Subcutaneous adipose tissue (tissue), 4 donors: Measurements from ENCODE around the gene NMRAL1. TPM values are rescaled to one million over a fixed set of nuclear protein-coding genes. Genes with fewer than 3 reads are reported as not detected.

Source experiments
- small RNA-seq: library from RNA; depleted of rRNA; stranded (forward); fragments of <200 nt; gene quantifications from one replicate; pipeline ENCODE3, GENCODE V24; 2016
- total RNA-seq, 4 donors: library from RNA; depleted of rRNA; stranded (reverse); fragments of >200 nt; gene quantifications; one replicate each; pipeline ENCODE4 v1.1.0, GENCODE V29; 2016
- TF ChIP-seq, protein P1 (sequence below): fragments of 450-650 bp; IDR thresholded peaks from one replicate; pipeline ENCODE4 v1.5.1; 2016; ENCODE audit warnings: low read depth, mild to moderate bottlenecking, control low read depth, antibody characterized with exemption, moderate library complexity

NMRAL1 gene
- total RNA-seq, 4 donors from 2014 or later, result 29.0 to 55.6 (median 42.1) TPM

DNA sequence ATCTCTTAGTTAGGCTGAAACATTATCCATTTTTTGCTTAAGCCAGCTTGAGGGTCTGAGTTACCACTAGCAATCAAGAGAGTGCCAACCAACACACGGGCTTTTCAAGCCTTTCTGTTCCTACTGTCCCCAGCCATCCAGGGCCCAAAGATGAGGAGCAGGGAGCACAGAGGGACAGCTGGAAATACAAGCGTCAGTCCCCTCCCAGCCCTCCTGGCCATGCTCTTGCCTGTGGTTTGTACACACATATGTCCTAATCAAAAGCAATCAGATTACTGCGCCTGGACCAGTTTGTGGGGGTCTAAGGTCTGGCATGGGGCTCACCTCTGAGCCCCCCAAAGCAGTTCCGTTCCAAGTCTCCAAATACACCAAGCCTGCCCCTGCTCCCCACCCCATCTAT is 61.6 kb downstream of the NMRAL1 start:
- TF ChIP-seq, protein P1, sequence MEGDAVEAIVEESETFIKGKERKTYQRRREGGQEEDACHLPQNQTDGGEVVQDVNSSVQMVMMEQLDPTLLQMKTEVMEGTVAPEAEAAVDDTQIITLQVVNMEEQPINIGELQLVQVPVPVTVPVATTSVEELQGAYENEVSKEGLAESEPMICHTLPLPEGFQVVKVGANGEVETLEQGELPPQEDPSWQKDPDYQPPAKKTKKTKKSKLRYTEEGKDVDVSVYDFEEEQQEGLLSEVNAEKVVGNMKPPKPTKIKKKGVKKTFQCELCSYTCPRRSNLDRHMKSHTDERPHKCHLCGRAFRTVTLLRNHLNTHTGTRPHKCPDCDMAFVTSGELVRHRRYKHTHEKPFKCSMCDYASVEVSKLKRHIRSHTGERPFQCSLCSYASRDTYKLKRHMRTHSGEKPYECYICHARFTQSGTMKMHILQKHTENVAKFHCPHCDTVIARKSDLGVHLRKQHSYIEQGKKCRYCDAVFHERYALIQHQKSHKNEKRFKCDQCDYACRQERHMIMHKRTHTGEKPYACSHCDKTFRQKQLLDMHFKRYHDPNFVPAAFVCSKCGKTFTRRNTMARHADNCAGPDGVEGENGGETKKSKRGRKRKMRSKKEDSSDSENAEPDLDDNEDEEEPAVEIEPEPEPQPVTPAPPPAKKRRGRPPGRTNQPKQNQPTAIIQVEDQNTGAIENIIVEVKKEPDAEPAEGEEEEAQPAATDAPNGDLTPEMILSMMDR, result no peak

DNA sequence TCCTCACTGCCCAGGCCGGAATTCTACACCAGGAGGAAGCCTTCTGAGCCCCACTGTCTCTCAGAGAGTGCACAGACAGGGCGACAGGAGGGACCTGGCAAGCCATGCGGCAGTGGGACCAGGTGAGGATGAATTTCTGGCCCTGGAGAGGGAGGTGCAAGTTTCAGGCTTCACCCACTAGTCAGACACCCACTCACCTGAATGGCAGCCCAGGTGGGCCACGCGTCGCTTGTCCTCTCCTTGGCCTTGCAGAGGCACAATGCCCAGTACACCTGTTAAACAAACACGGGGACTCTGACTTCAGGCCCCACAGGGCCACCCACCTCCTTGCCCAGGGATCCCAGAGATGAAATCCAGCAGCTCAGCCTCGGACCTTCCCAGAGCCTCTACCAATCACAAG is 62.3 kb downstream of the NMRAL1 start:
- TF ChIP-seq, protein P1, result no peak

Small RNA genes within 50 kb of the gene (small RNA-seq; reads per million reads assigned to genes)
- gene AC012676.2, result not detected

Other genes with a start within 250 kb of the NMRAL1 start
- 1 to 10 TPM in 1 of 4 donors, under 1 TPM in 3; 0.16 to 2.3 (median 0.50) TPM for gene SRL, start 232.5 kb downstream of the NMRAL1 start, total RNA-seq
- gene TFAP4, start 201.6 kb downstream of the NMRAL1 start, total RNA-seq, result 1 to 10 TPM; 4.6 to 5.3 (median 5.0) TPM
- 1 to 10 TPM in 2 of 4 donors, under 1 TPM in 2; 0.85 to 2.1 (median 1.5) TPM for gene GLIS2, start 158.6 kb downstream of the NMRAL1 start, total RNA-seq
- 10 to 100 TPM; 15.3 to 52.0 (median 34.5) TPM for gene PAM16, start 123.3 kb downstream of the NMRAL1 start, total RNA-seq
- 10 to 100 TPM; 13.7 to 34.9 (median 22.3) TPM for gene VASN, start 102.8 kb downstream of the NMRAL1 start, total RNA-seq
- gene CORO7, start 58.0 kb downstream of the NMRAL1 start, total RNA-seq, result 10 to 100 TPM; 15.5 to 40.9 (median 24.7) TPM
- gene DNAJA3, start 48.8 kb downstream of the NMRAL1 start, total RNA-seq, result 10 to 100 TPM; 24.8 to 42.4 (median 31.8) TPM
- gene HMOX2, start 1.8 kb upstream of the NMRAL1 start, total RNA-seq, result 100 to 1,000 TPM in 1 of 4 donors, 10 to 100 TPM in 3; 57.8 to 131 (median 88.8) TPM
- 10 to 100 TPM in 1 of 4 donors, 1 to 10 TPM in 3; 7.3 to 18.3 (median 8.6) TPM for gene CDIP1, start 64.1 kb upstream of the NMRAL1 start, total RNA-seq
- gene C16orf96, start 81.7 kb upstream of the NMRAL1 start, total RNA-seq, result 1 to 10 TPM in 1 of 4 donors, not detected in 3; 1.1 TPM
- 1 to 10 TPM; 1.7 to 7.0 (median 4.2) TPM for gene UBALD1, start 140.3 kb upstream of the NMRAL1 start, total RNA-seq
- 10 to 100 TPM; 21.2 to 44.5 (median 25.2) TPM for gene MGRN1, start 150.2 kb upstream of the NMRAL1 start, total RNA-seq
- 10 to 100 TPM; 11.7 to 38.8 (median 16.7) TPM for gene NUDT16L1, start 218.9 kb upstream of the NMRAL1 start, total RNA-seq